A549 treated with CpdA at 1 μM for 4 hours (cell line): Measurements from ENCODE around the gene PRTG. TPM values are rescaled to one million over a fixed set of nuclear protein-coding genes. Genes with fewer than 3 reads are reported as not detected.

Experiments used
- total RNA-seq: library from RNA; stranded (reverse); fragments of 200-300 nt; extraction: Qiagen RNA extraction; gene quantifications from 5 replicates; pipeline ENCODE4 v1.2.3, GENCODE V29; 2022; ENCODE audit warnings: low read depth

Gene PRTG, protein sequence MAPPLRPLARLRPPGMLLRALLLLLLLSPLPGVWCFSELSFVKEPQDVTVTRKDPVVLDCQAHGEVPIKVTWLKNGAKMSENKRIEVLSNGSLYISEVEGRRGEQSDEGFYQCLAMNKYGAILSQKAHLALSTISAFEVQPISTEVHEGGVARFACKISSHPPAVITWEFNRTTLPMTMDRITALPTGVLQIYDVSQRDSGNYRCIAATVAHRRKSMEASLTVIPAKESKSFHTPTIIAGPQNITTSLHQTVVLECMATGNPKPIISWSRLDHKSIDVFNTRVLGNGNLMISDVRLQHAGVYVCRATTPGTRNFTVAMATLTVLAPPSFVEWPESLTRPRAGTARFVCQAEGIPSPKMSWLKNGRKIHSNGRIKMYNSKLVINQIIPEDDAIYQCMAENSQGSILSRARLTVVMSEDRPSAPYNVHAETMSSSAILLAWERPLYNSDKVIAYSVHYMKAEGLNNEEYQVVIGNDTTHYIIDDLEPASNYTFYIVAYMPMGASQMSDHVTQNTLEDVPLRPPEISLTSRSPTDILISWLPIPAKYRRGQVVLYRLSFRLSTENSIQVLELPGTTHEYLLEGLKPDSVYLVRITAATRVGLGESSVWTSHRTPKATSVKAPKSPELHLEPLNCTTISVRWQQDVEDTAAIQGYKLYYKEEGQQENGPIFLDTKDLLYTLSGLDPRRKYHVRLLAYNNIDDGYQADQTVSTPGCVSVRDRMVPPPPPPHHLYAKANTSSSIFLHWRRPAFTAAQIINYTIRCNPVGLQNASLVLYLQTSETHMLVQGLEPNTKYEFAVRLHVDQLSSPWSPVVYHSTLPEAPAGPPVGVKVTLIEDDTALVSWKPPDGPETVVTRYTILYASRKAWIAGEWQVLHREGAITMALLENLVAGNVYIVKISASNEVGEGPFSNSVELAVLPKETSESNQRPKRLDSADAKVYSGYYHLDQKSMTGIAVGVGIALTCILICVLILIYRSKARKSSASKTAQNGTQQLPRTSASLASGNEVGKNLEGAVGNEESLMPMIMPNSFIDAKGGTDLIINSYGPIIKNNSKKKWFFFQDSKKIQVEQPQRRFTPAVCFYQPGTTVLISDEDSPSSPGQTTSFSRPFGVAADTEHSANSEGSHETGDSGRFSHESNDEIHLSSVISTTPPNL
- total RNA-seq: 8.2 to 11.0 TPM (median 10.2 TPM) in 5 replicates

DNA sequence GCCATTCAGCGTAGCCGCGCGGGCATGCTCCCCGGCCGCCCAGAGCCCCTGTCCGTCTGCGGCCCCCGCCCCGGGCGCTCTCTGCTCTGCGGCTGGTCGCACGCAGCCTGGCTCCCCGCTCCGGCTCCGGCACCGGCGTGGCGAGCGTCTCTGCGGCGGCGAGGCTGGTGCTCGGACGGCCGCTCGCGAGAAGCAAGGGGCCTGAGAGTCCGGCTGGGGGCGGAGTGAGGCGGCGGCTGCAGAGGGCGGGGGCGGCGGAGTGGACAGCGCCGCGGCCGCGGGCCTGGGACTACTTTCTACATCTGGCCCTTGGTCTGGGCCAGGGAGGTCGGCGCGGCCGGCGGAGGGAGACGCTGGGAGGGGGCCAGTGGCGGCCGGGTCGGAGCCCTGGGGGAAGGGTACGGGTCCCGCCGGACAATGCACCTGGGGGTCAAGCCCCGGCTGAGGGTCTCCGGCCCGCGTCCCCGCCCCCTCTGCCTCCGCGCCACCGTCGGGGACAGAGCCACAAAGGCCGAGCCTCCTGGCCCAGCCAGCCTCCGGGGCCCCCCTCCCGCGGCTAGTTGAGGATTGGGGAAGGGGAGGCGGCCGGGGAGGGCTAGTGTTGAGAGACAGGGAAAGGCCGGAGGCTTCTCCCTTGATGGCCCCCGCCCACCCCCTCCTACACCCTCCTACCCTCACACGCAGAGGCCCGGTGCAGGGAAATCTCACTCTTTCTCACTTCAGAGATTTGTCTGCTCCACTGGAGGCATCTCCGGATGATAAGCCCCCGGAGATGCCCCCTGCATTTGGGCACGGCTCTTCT, at the start of gene PRTG:
PRTG (minus strand) TSS at position 226 of the 802 bp plus-strand sequence; CDS start at position 5, 221 bp downstream.

DNA sequence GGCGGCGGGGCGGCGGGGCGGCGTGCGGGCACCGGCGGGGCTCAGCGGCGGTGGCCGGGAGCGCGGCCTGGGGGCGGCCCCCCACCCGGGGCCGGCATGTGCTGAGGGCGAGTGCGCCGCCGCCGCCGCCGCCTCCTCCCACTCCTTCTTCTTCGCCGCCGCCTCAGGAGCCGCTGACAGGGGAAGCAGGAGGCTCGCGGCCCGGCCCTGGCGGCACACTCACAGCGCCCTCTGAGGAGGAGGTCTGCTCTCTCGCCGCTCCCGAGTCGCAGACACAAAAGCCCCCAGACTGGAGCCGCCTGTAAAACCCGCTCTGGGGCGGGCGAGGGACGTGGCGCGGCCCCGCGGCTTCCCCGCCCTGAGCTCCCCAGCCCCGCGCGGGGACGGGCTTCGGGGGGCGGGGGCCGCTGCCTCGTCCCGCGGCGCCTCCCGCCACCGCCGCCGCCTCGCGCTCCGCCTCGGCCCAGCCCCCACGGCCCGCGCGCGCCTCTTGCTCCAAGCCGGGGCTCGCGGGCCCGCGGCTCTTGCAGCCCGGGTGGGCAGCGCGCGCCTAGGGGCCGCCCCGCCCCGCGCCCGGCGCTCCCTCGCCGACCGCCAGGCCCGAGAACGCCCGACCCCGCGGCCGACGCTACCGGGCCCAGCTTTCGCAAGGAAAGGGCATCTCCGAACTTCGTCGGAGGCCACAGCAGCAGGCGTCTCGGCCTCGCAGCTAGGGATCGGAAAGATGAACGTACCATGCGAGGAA, 154.7 kb downstream of the PRTG start, which contains the start of gene PYGO1:
PYGO1 (minus strand) TSS at position 276 of the 745 bp plus-strand sequence. CDS start 462 bp downstream, outside the sequence.

Other genes with a start within 250 kb of the PRTG start
- 7.8 to 9.9 TPM (median 9.4 TPM) in 5 replicates for gene DNAAF4, start 234.9 kb downstream of the PRTG start, total RNA-seq
- 6.5 to 8.3 TPM (median 6.9 TPM) in 5 replicates for gene PYGO1, start 154.8 kb downstream of the PRTG start, total RNA-seq